A549 (cell line): ENCODE measurements around the gene INPP5K.

Experiments
- BHLHE40 ChIP-seq: IDR thresholded peaks from 2 replicates; pipeline ENCODE4 v1.6.1; 2012; ENCODE audit warnings: low read depth, low read length, inconsistent platforms
- CEBPB ChIP-seq, 2 experiments: fragments of >200 bp in 1 of 2; sonication (Bioruptor Twin) in 1 of 2; formaldehyde crosslinking in 1 of 2; IDR thresholded peaks; 2 replicates each; pipeline ENCODE4 v1.6.1; 2012 to 2016
- CTCF ChIP-seq: fragments of >200 bp; sonication (Bioruptor Twin); formaldehyde crosslinking; IDR thresholded peaks from 3 replicates; pipeline ENCODE4 v1.5.1; 2016
- HEYL ChIP-seq: fragments of 250-450 bp; sonication (Bioruptor Pico); IDR thresholded peaks from 2 replicates; pipeline ENCODE4 v1.8.0; 2021; ENCODE audit warnings: mild to moderate bottlenecking, moderate library complexity
- HMGXB4 ChIP-seq: fragments of 250-450 bp; sonication (Bioruptor Pico); IDR thresholded peaks from 2 replicates; pipeline ENCODE4 v1.5.0; 2021; ENCODE audit warnings: mild to moderate bottlenecking, moderate library complexity, borderline replicate concordance
- KDM1A ChIP-seq: fragments of 200-600 bp; sonication (generic); IDR thresholded peaks from 2 replicates; pipeline ENCODE4 v1.6.1; 2016; ENCODE audit warnings: low read depth, mild to moderate bottlenecking
- MAX ChIP-seq: IDR thresholded peaks from 2 replicates; pipeline ENCODE4 v1.6.1; 2012
- NR3C1 ChIP-seq: fragments of >200 bp; sonication (Bioruptor Twin); formaldehyde crosslinking; IDR thresholded peaks from 3 replicates; pipeline ENCODE4 v1.6.1; 2017
- PBX3 ChIP-seq: IDR thresholded peaks from 2 replicates; pipeline ENCODE4 v1.6.1; 2012
- POLR2A ChIP-seq: IDR thresholded peaks from 2 replicates; pipeline ENCODE4 v1.6.1; 2012; ENCODE audit warnings: mild to moderate bottlenecking, low read length
- RCOR1 ChIP-seq: fragments of 150-350 bp; IDR thresholded peaks from 2 replicates; pipeline ENCODE4 v1.6.1; 2014; ENCODE audit warnings: antibody characterized with exemption, low read length, low read depth
- RFX5 ChIP-seq: fragments of 450-650 bp; IDR thresholded peaks from 2 replicates; pipeline ENCODE4 v1.7.1; 2014; ENCODE audit warnings: antibody characterized with exemption, mild to moderate bottlenecking, moderate library complexity

GRCh38 chr17:1449412-1449967, 66.9 kb downstream of the INPP5K start:
- TF ChIP-seq CTCF (no peak), POLR2A (no peak), RFX5 (no peak), CEBPB (IDR thresholded peaks at IDR 0.05) (no peak), BHLHE40 (no peak), KDM1A (no peak), HMGXB4 (CRISPR knock-in tag) (no peak), NR3C1 (no peak), PBX3 (no peak), MAX (no peak), RCOR1 (no peak), HEYL (no peak)
